KBM-7 (cell line): Measurements from ENCODE around the gene EMC1.
A peak's percentile ranks its signal among the peaks of the same experiment; 100 is the strongest.
"Not testable (repeated sequence)": the region's sequence is repeated elsewhere in the genome, so short reads cannot be mapped to it uniquely, and the experiment has no call there.

Experiments
- DNase-seq: peaks from one replicate; pipeline ENCODE4 v3.0.0-alpha.2; 2015
- in situ Hi-C: fragments of 300-500 bp; cut with MboI; formaldehyde crosslinking; loops from 2 replicates; pipeline ENCODE4 v1.14.3; 2020; ENCODE audit warnings: low sequenced_read_pairs, low pct_unique_long_range_greater_than_20kb, mixed read lengths

The EMC1 gene

GRCh38 chr1:19262744-19263143 lies 11.4 kb upstream of the EMC1 start:
- DNase-seq = no peak
- in situ Hi-C loops = no loop called here

GRCh38 chr1:19262047-19262446 lies 10.7 kb upstream of the EMC1 start:
- peak; percentile 19 for DNase-seq
- in situ Hi-C loops = no loop called here

GRCh38 chr1:19260211-19261138 lies 9.2 kb upstream of the EMC1 start:
- peak; percentile 8 for DNase-seq
- in situ Hi-C loops = no loop called here

GRCh38 chr1:19258353-19258752 lies 7.0 kb upstream of the EMC1 start:
- DNase-seq = no peak
- in situ Hi-C loops = no loop called here

- DNase-seq = no peak
- in situ Hi-C loops = no loop called here
These were observed 6.0 kb upstream of the EMC1 start for GRCh38 chr1:19257178-19257914.

GRCh38 chr1:19256301-19256700 lies 5.0 kb upstream of the EMC1 start:
- DNase-seq, in situ Hi-C loops: not testable (repeated sequence)

GRCh38 chr1:19255288-19255687 lies 4.0 kb upstream of the EMC1 start:
- no peak for DNase-seq
- in situ Hi-C loops = no loop called here

- DNase-seq = no peak
- in situ Hi-C loops = no loop called here
These were observed 3.1 kb upstream of the EMC1 start for GRCh38 chr1:19254416-19254815.

- in situ Hi-C loops = no loop called here
- no peak for DNase-seq
These were observed 557 bp downstream of the EMC1 start for GRCh38 chr1:19250629-19251304.

- in situ Hi-C loops = no loop called here
- peak; percentile 78 for DNase-seq
These were observed 10.4 kb downstream of the EMC1 start for GRCh38 chr1:19240673-19241538.

GRCh38 chr1:19239876-19240275 lies 11.4 kb downstream of the EMC1 start:
- DNase-seq = no peak
- in situ Hi-C loops = no loop called here

- in situ Hi-C loops = no loop called here
- no peak for DNase-seq
These were observed 17.1 kb downstream of the EMC1 start for GRCh38 chr1:19234224-19234623.

- DNase-seq = no peak
- in situ Hi-C loops = no loop called here
These were observed 18.8 kb downstream of the EMC1 start for GRCh38 chr1:19232524-19232846.

- in situ Hi-C loops, DNase-seq: not testable (repeated sequence)
These were observed 19.4 kb downstream of the EMC1 start for GRCh38 chr1:19231736-19232523.

GRCh38 chr1:19229828-19230325 lies 21.4 kb downstream of the EMC1 start:
- in situ Hi-C loops = no loop called here
- DNase-seq = no peak

- DNase-seq = no peak
- in situ Hi-C loops = no loop called here
These were observed 22.1 kb downstream of the EMC1 start for GRCh38 chr1:19229229-19229628.

GRCh38 chr1:19222979-19223824 lies 28.1 kb downstream of the EMC1 start:
- DNase-seq = no peak
- in situ Hi-C loops = no loop called here
